Activated naive CD8-positive, alpha-beta T cell treated with anti-CD3 and anti-CD28 coated beads, Interleukin-2, amount 50 U/mL, for 24 hours (primary cell): Measurements from ENCODE around the gene STXBP1.
A peak's percentile ranks its signal among the peaks of the same experiment; 100 is the strongest.

Experiments used
- ATAC-seq: fragments of 150-1000 bp; cut with Tn5 transposase; one replicate; pipeline ENCODE4 v1.10.0; 2021
- DNase-seq: peaks from one replicate; pipeline ENCODE4 v3.0.0; 2021
- H3K27ac Mint-ChIP-seq: one replicate; pipeline ENCODE4 v1.8.0; 2021; ENCODE audit warnings: mild to moderate bottlenecking, mixed read lengths
- H3K27me3 Mint-ChIP-seq: one replicate; pipeline ENCODE4 v1.8.0; 2021; ENCODE audit warnings: mixed read lengths
- H3K36me3 Mint-ChIP-seq: one replicate; pipeline ENCODE4 v1.8.0; 2021; ENCODE audit warnings: low read depth, mixed read lengths
- H3K4me1 Mint-ChIP-seq: one replicate; pipeline ENCODE4 v1.8.0; 2021; ENCODE audit warnings: mixed read lengths
- H3K4me3 Mint-ChIP-seq: one replicate; pipeline ENCODE4 v1.8.0; 2021; ENCODE audit warnings: mild to moderate bottlenecking, moderate library complexity, mixed read lengths
- H3K9me3 Mint-ChIP-seq: one replicate; pipeline ENCODE4 v1.8.0; 2021; ENCODE audit warnings: mixed read lengths

STXBP1 gene

GRCh38 chr9:127726871-127727270 is 114.8 kb downstream of the STXBP1 start:
- Mint-ChIP-seq H3K27ac (no peak overlapping the region), H3K4me3 (no peak overlapping the region), H3K9me3 (no peaks in the 10 kb centered on the region), H3K36me3 (no peaks in the 10 kb centered on the region), H3K27me3 (no peaks in the 10 kb centered on the region), H3K4me1 (no peaks in the 10 kb centered on the region)
- no peak for DNase-seq
- ATAC-seq: no peak

GRCh38 chr9:127728808-127729207 is 116.7 kb downstream of the STXBP1 start:
- no peak for ATAC-seq
- Mint-ChIP-seq H3K4me1 (peaks cover 4% of the 10 kb centered on the region), H3K9me3 (no peaks in the 10 kb centered on the region), H3K27ac (no peak overlapping the region), H3K36me3 (no peaks in the 10 kb centered on the region), H3K27me3 (no peaks in the 10 kb centered on the region), H3K4me3 (no peak overlapping the region)
- DNase-seq: no peak

- Mint-ChIP-seq H3K4me1 (peaks cover 12% of the 10 kb centered on the region), H3K4me3 (no peak overlapping the region), H3K27ac (no peak overlapping the region), H3K36me3 (no peaks in the 10 kb centered on the region), H3K9me3 (no peaks in the 10 kb centered on the region), H3K27me3 (no peaks in the 10 kb centered on the region)
- ATAC-seq: no peak
- DNase-seq: no peak
Measured at GRCh38 chr9:127729522-127730256, 117.6 kb downstream of the STXBP1 start.

DNA sequence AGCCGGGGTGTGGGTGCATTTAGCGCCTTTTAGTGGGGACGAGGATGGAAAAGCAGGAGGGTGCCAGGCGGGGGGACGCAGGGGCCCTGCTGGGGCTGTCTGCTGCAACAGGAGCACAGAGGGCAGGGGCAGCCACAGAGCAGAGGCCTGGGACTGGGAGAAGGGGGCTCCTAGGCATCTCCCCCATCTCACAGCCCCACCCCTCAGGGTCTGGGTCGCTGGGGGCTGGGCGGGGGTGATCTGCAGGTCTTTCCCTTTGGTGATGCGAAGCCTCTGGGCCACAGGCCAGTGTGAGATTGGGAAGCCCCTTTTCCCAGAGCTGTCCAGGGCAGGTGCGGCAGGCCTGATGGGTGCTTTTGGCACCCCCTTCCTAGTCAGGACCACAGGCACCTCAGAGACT is 118.2 kb downstream of the STXBP1 start:
- Mint-ChIP-seq H3K9me3 (no peaks in the 10 kb centered on the region), H3K27ac (no peak overlapping the region), H3K4me3 (no peak overlapping the region), H3K27me3 (no peaks in the 10 kb centered on the region), H3K4me1 (peaks cover 13% of the 10 kb centered on the region), H3K36me3 (peaks cover under 1% of the 10 kb centered on the region)
- ATAC-seq: no peak
- no peak for DNase-seq

DNA sequence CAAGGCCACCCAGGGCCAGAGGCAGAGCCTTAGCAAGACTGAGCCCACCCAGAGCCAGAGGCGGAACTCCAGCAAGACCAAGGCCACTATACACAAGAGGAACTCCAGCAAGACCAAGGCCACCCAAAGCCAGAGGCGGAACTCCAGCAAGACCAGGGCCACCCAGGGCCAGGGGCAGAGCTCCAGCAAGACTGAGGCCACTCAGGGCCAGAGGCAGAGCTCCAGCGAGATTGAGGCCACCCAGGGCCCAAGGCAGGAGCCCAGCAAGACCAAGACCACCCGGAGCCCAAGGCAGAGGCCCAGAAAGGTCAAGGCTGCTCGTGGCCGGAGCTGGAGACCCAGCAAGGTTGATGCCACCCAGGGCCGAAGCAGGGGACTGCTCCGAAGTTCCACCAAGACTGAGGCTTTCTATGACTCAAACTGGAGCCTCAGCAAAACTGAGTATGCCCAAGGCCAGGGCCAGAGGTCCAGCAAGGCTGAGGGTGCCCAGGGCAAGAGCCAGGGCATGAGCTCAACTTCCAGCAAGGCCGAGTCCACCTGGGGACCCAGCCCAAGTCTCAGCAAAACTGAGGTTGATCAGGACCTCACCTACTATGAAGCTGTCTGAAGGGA is 118.8 kb downstream of the STXBP1 start:
- peaks cover 1% of the 10 kb centered on the region for H3K36me3 Mint-ChIP-seq
- ATAC-seq: no peak
- no peak overlapping the region for H3K4me3 Mint-ChIP-seq
- DNase-seq: no peak
- no peak overlapping the region for H3K27ac Mint-ChIP-seq
- H3K4me1 Mint-ChIP-seq: peaks cover 18% of the 10 kb centered on the region
- H3K27me3 Mint-ChIP-seq: no peaks in the 10 kb centered on the region
- no peaks in the 10 kb centered on the region for H3K9me3 Mint-ChIP-seq

DNA sequence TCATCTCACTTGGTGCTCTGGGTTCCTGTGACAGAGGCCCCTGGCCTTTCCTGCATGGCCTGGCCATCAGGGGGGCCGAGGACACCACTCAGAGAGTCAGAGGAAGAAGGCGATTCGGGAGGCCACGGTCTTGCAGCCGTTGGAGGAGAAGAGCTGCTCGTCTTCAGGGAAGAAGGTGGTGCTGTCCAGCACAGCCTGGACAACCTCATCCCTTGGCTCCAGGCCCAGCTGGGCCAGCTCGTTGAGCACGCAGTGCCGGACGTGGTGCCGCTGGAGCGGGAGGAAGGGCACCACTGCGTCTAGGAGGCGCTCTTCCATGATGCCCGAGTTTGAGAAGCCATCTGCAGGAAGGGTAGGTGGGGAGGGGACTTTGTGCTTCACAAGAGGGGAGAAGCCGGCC is 119.9 kb downstream of the STXBP1 start:
- Mint-ChIP-seq H3K27me3 (no peaks in the 10 kb centered on the region), H3K9me3 (no peaks in the 10 kb centered on the region), H3K27ac (no peak overlapping the region)

GRCh38 chr9:127732444-127732843 is 120.4 kb downstream of the STXBP1 start:
- DNase-seq (no peak), ATAC-seq (no peak)
- Mint-ChIP-seq H3K9me3 (no peaks in the 10 kb centered on the region), H3K4me1 (peaks cover 18% of the 10 kb centered on the region), H3K36me3 (peaks cover 1% of the 10 kb centered on the region), H3K27me3 (no peaks in the 10 kb centered on the region), H3K4me3 (no peak overlapping the region), H3K27ac (no peak overlapping the region)

More for the DNA sequence above, 119.9 kb downstream of the STXBP1 start:
- Mint-ChIP-seq H3K4me3 (no peak overlapping the region), H3K4me1 (peaks cover 18% of the 10 kb centered on the region), H3K36me3 (peaks cover 1% of the 10 kb centered on the region)
- DNase-seq (no peak), ATAC-seq (no peak)

- Mint-ChIP-seq H3K9me3 (no peaks in the 10 kb centered on the region), H3K36me3 (peaks cover 4% of the 10 kb centered on the region), H3K27me3 (no peaks in the 10 kb centered on the region), H3K4me3 (peak overlapping the region; percentile 82), H3K27ac (peak overlapping the region; percentile 32), H3K4me1 (peaks cover 18% of the 10 kb centered on the region)
- DNase-seq (no peak), ATAC-seq (no peak)
Measured at GRCh38 chr9:127733614-127734013, 121.5 kb downstream of the STXBP1 start.

GRCh38 chr9:127734247-127734746 is 122.2 kb downstream of the STXBP1 start:
- ATAC-seq (no peak), DNase-seq (no peak)
- Mint-ChIP-seq H3K4me3 (peak overlapping the region; percentile 82), H3K4me1 (peaks cover 18% of the 10 kb centered on the region), H3K9me3 (no peaks in the 10 kb centered on the region), H3K36me3 (peaks cover 8% of the 10 kb centered on the region), H3K27ac (peak overlapping the region; percentile 75), H3K27me3 (no peaks in the 10 kb centered on the region)

DNA sequence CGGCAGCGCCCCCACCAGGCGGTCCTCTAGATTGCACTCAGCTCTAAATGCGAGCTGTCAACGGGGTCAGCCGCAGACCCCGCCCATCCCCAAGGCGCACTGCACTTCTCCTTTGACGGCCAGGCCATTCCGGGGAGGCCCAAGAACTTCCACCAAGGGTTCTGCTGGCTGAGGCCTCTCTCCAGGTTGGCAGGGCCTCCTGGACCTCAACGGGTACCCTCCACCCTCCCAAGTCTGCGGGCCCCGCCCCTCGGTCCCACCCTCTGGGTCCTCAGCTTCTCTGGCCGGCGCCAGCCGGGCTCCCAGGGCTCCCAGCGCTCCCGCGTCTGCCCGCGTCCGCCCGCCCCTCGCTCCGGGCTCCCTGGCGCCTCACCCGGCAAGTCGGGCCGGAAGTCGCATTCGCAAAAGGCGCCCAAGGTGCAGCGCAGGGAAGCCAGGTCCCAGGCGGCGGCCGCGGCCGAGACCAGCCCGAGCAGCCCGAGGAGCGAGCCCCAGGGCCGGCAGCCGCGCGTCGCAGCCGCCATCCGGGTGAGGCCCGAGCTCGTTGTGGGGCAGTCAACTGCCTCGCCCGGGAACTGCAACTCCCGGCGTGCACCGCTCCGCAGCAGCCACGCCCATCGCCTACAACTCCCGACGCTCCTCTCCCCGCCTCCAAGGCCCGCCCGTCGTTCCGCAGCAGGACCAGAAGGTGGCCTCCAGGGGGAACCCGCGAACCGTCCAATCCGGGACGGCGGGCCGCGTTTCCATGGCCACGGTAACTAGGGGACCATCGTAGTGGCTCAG is 122.9 kb downstream of the STXBP1 start, which contains the start of gene TOR2A:
TSS of gene TOR2A (minus strand) at position 548 of the 783 bp plus-strand sequence. CDS start at position 524, 24 bp downstream.
- Mint-ChIP-seq H3K4me1 (peaks cover 18% of the 10 kb centered on the region), H3K36me3 (peaks cover 8% of the 10 kb centered on the region), H3K9me3 (no peaks in the 10 kb centered on the region), H3K27me3 (no peaks in the 10 kb centered on the region), H3K4me3 (peak within 1 kb of the TSS; percentile 82), H3K27ac (peak within 1 kb of the TSS; percentile 90)
- peak; percentile 92 for ATAC-seq
- DNase-seq: peak; percentile 99

DNA sequence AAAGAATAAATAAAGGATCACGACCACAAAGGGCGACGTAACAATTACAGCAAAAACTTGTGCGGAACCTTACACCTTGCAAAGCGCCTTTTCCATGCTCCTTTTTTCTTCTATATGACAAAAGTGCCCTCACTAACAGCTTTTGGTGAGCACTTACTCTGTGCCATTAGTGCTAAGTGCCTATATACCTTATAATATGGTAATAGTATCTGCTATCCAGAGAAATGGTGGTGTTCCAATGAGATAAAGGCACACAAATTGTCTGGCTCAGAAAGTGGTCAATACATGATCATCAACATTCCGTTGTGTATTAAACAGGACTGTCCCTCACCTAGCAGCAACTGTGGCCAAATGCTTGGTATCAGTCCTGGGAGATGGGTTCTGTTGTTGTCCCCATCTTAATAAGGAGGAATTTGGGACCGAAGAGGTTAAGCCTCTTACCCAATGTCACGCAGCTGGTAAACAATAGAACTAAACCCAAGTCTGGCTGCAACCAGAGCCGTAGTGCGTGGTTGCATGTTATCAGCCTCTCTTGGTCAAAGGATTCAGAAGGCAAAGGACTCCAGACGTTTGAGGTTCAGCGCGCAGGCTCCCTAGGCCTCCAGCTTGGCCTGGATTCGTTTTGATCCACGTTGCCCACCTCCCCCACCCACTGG is 123.6 kb downstream of the STXBP1 start:
- Mint-ChIP-seq H3K27ac (peak overlapping the region; percentile 90), H3K36me3 (peaks cover 8% of the 10 kb centered on the region), H3K4me1 (peaks cover 18% of the 10 kb centered on the region), H3K4me3 (peak overlapping the region; percentile 82), H3K9me3 (no peaks in the 10 kb centered on the region), H3K27me3 (no peaks in the 10 kb centered on the region)
- ATAC-seq: no peak
- no peak for DNase-seq

DNA sequence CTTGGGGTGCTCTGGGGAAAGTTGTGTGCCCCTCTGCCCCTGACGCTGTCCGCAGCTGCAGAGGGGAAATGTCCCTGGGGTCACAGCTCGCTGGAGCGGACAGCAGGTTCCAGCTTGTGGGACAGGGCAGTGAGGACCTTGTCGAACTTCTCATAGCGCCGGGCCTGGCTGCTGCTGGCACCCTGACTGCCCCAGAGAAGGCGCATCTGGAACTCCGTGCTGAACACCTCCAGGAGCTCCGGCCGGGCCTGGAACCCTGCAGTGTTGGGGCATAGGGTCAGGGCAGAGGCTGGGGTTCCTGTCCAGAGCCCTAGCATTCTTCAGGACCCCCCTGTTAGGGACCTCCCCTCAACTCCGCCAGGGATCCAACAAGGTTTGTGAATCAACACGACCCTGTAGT is 126.6 kb downstream of the STXBP1 start:
- Mint-ChIP-seq H3K4me1 (peaks cover 15% of the 10 kb centered on the region), H3K9me3 (no peaks in the 10 kb centered on the region), H3K27me3 (no peaks in the 10 kb centered on the region), H3K36me3 (peaks cover 11% of the 10 kb centered on the region), H3K4me3 (no peak overlapping the region), H3K27ac (no peak overlapping the region)
- ATAC-seq (no peak), DNase-seq (no peak)

DNA sequence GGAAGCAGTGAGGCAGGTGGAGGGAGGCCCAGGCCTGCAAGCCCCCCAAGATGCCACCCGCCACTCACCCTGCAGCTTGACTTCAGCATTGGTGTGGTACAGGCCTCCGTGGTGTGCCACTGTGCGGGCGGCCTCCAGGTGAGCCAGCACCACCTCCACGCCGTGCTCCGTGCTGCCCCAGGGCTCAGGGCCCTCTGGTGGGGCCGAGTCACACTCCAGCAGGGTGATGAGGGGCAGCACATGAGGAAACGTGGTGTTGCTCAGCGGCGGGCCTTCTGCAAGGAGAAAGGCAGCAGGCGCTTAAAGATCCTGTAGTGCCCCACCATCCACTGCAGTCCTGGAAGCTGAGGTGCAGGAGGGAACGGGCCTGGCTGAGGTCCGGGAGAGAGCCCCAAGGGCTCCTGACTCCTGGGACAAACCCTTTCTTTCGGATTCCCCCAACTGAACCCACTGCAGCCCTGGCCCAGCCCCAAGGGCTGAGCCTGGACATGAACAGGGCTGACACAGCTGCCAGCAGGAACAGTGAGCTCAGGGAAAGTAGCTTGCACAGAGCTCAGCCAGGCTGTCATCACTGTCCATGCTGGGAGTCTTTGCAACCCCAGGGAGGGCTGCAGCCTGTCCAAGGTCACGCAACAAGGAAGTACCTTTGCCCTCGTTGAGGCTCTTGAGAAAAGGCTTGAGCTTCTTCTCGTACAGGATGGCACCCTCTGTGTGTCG is 127.7 kb downstream of the STXBP1 start:
- Mint-ChIP-seq H3K4me1 (peaks cover 6% of the 10 kb centered on the region), H3K9me3 (no peaks in the 10 kb centered on the region), H3K36me3 (peaks cover 11% of the 10 kb centered on the region), H3K27me3 (no peaks in the 10 kb centered on the region), H3K27ac (no peak overlapping the region), H3K4me3 (no peak overlapping the region)
- ATAC-seq (no peak), DNase-seq (no peak)
